Peyer's patch (tissue), 4 donors: Measurements from ENCODE around the gene ACTR1A.

Experiments
- CTCF ChIP-seq, 6 experiments: fragments of 450-650 bp in 4 of 6; fragments of 200-600 bp in 2 of 6; sonication (generic) in 1 of 6; IDR thresholded peaks; one replicate each; pipeline ENCODE4 v1.5.1; 2017 to 2019; ENCODE audit warnings: antibody characterized with exemption in 6 of 6, mild to moderate bottlenecking in 3 of 6, moderate library complexity in 1 of 6
- POLR2A ChIP-seq, 2 donors: fragments of 450-650 bp; IDR thresholded peaks; one replicate each; pipeline ENCODE4 v1.5.1; 2017; ENCODE audit warnings: antibody characterized with exemption in 2 of 2, mild to moderate bottlenecking in 2 of 2, moderate library complexity in 2 of 2

DNA sequence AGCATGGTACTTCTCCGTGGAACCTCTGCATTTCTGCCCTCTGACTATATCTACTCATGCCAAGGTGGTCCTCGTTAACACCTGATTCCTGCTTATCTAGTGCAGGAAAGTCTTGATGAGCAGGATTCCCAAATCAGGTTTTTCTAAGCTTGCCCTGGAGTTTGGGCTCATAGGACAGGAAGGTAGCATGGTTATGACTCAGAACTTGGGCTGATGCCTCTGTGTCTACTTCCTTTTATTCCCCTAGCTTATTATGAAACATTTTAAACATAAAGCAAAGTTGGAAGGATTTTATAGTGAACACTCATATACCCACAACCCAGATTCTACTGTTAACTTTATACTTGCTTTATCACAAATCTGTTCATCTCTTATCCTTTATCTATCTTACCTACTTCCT is 6.9 kb upstream of the ACTR1A start:
- TF ChIP-seq CTCF (IDR thresholded peaks at IDR 0.05) (no peak), POLR2A (IDR thresholded peaks at IDR 0.05) (no peak)
